SK-N-MC (cell line): Measurements from ENCODE around the gene SETD4.

Source experiments
- EZH2 ChIP-seq: fragments of 200-600 bp; sonication (generic); IDR thresholded peaks from one replicate; pipeline ENCODE4 v1.6.1; 2017; ENCODE audit warnings: antibody characterized with exemption
- POLR2AphosphoS5 ChIP-seq: IDR thresholded peaks from 2 replicates; pipeline ENCODE4 v1.6.1; 2012; ENCODE audit warnings: mild to moderate bottlenecking, low read depth, low read length, borderline replicate concordance

- TF ChIP-seq EZH2 (no peak), POLR2AphosphoS5 (no peak)
Observed at GRCh38 chr21:36079671-36080070, 19.3 kb upstream of the SETD4 start.
